ENCODE data around the gene HOXC4. TPM values are rescaled to one million over a fixed set of nuclear protein-coding genes. Genes with fewer than 3 reads are reported as not detected.

Gene HOXC4
- polyA plus RNA-seq, 1 donor from 2014 or later, result not detected

GRCh38 chr12:54016478-54016964 lies 37.1 kb upstream of the HOXC4 start:
- TF ChIP-seq, protein P1, sequence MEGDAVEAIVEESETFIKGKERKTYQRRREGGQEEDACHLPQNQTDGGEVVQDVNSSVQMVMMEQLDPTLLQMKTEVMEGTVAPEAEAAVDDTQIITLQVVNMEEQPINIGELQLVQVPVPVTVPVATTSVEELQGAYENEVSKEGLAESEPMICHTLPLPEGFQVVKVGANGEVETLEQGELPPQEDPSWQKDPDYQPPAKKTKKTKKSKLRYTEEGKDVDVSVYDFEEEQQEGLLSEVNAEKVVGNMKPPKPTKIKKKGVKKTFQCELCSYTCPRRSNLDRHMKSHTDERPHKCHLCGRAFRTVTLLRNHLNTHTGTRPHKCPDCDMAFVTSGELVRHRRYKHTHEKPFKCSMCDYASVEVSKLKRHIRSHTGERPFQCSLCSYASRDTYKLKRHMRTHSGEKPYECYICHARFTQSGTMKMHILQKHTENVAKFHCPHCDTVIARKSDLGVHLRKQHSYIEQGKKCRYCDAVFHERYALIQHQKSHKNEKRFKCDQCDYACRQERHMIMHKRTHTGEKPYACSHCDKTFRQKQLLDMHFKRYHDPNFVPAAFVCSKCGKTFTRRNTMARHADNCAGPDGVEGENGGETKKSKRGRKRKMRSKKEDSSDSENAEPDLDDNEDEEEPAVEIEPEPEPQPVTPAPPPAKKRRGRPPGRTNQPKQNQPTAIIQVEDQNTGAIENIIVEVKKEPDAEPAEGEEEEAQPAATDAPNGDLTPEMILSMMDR (IDR thresholded peaks at IDR 0.05; ENCODE audit: poor library complexity, severe bottlenecking), result no peak
- TF ChIP-seq RAD21 (conservative IDR thresholded peaks at IDR 0.05), result no peak
- no peak for TF ChIP-seq EZH2 (IDR thresholded peaks at IDR 0.05; ENCODE audit: borderline replicate concordance, insufficient read depth, low read length, poor library complexity, severe bottlenecking)
- no peak for TF ChIP-seq MXI1 (conservative IDR thresholded peaks at IDR 0.05; ENCODE audit: poor library complexity, severe bottlenecking)
- TF ChIP-seq POLR2AphosphoS5 (IDR thresholded peaks at IDR 0.05), result no peak
- no peak for TF ChIP-seq EP300 (conservative IDR thresholded peaks at IDR 0.05; ENCODE audit: poor library complexity, severe bottlenecking)
- TF ChIP-seq TAF1 (IDR thresholded peaks at IDR 0.05; ENCODE audit: low read depth), result no peak
- TF ChIP-seq REST (IDR thresholded peaks at IDR 0.05; ENCODE audit: borderline replicate concordance), result no peak
- no peak for TF ChIP-seq SMC3 (conservative IDR thresholded peaks at IDR 0.05; ENCODE audit: poor library complexity)
- Histone ChIP-seq H3K36me3 (ENCODE audit: insufficient read depth, low read length) (no peaks in the 10 kb centered on the region), H3K27me3 (ENCODE audit: insufficient read depth, low read depth, low read length) (peaks cover 98% of the 10 kb centered on the region), H3K4me2 (ENCODE audit: low read length) (no peak overlapping the region), H3K9me2 (ENCODE audit: insufficient read depth, low read length) (no peaks in the 10 kb centered on the region), H3F3A (ENCODE audit: insufficient read depth, low read length, poor library complexity, severe bottlenecking) (no peaks in the 10 kb centered on the region), H3K9me3 (ENCODE audit: low read length) (no peaks in the 10 kb centered on the region), H3K9ac (ENCODE audit: low read length) (no peak overlapping the region), H3K4me3 (ENCODE audit: low read length) (no peak overlapping the region), H3K79me2 (replicated peaks; ENCODE audit: insufficient read depth, low read length) (no peaks in the 10 kb centered on the region), H4K20me1 (ENCODE audit: insufficient read depth) (no peaks in the 10 kb centered on the region), H2AFZ (ENCODE audit: low read depth, low read length) (no peak overlapping the region), H3K27ac (ENCODE audit: low read length) (no peak overlapping the region)

DNA sequence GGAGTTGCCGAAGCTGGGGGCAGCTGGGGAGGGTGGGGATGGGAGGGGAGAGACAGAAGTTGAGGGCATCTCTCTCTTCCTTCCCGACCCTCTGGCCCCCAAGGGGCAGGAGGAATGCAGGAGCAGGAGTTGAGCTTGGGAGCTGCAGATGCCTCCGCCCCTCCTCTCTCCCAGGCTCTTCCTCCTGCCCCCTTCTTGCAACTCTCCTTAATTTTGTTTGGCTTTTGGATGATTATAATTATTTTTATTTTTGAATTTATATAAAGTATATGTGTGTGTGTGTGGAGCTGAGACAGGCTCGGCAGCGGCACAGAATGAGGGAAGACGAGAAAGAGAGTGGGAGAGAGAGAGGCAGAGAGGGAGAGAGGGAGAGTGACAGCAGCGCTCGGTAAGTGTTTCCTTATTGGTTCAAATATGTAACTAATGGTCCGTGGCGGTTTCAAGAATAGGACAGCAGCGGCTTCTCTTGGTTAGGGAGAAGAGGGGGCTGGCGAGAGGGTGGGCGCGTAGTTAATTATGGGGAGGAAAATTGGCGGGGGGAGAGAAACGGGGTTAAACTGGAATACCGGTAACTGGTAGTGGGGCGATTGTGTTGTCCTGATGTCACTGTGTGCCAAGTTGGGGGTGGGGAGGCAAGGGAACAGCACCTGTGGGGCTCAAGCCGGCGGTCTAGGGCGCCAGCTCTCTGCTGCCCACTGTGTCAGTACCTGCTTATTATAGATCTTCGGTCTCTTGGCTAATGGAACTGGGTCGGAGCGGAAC lies 36.4 kb upstream of the HOXC4 start:
- Histone ChIP-seq H3K36me3 (ENCODE audit: insufficient read depth, low read length) (no peaks in the 10 kb centered on the region), H2AFZ (ENCODE audit: low read depth, low read length) (no peak overlapping the region), H3F3A (ENCODE audit: insufficient read depth, low read length, poor library complexity, severe bottlenecking) (no peaks in the 10 kb centered on the region), H3K4me3 (ENCODE audit: low read length) (peak overlapping the region; percentile 62), H3K9me3 (ENCODE audit: low read length) (no peaks in the 10 kb centered on the region), H3K4me2 (ENCODE audit: low read length) (no peak overlapping the region), H4K20me1 (ENCODE audit: insufficient read depth) (no peaks in the 10 kb centered on the region), H3K27ac (ENCODE audit: low read length) (no peak overlapping the region), H3K9me2 (ENCODE audit: insufficient read depth, low read length) (no peaks in the 10 kb centered on the region), H3K27me3 (ENCODE audit: insufficient read depth, low read depth, low read length) (peaks cover 98% of the 10 kb centered on the region), H3K9ac (ENCODE audit: low read length) (no peak overlapping the region), H3K79me2 (replicated peaks; ENCODE audit: insufficient read depth, low read length) (no peaks in the 10 kb centered on the region)
- TF ChIP-seq, protein P1 (IDR thresholded peaks at IDR 0.05; ENCODE audit: poor library complexity, severe bottlenecking), result no peak
- no peak for TF ChIP-seq EP300 (conservative IDR thresholded peaks at IDR 0.05; ENCODE audit: poor library complexity, severe bottlenecking)
- TF ChIP-seq REST (IDR thresholded peaks at IDR 0.05; ENCODE audit: borderline replicate concordance), result no peak
